SJSA1 (cell line): ENCODE measurements around the gene MBD6. TPM values are rescaled to one million over a fixed set of nuclear protein-coding genes. Genes with fewer than 3 reads are reported as not detected.
"Not testable (repeated sequence)": the region's sequence is repeated elsewhere in the genome, so short reads cannot be mapped to it uniquely, and the experiment has no call there.

ENCODE experiments used
- DNase-seq, 2 experiments: peaks; one replicate each; pipeline ENCODE4 v3.0.0-alpha.2; 2015 to 2020; ENCODE audit warnings: low spot score in 2 of 2, low read depth in 1 of 2
- H3K27ac ChIP-seq: fragments of 250-450 bp; sonication (Bioruptor Pico); 2 replicates; pipeline ENCODE4 v1.5.1; 2020; ENCODE audit warnings: mild to moderate bottlenecking, moderate library complexity
- H3K27me3 ChIP-seq: fragments of 250-450 bp; sonication (Bioruptor Pico); replicated peaks from 2 replicates; pipeline ENCODE4 v1.5.1; 2020; ENCODE audit warnings: mild to moderate bottlenecking, moderate library complexity
- H3K36me3 ChIP-seq: fragments of 250-450 bp; sonication (Bioruptor Pico); 2 replicates; pipeline ENCODE4 v1.5.1; 2020; ENCODE audit warnings: mild to moderate bottlenecking
- H3K4me1 ChIP-seq: fragments of 250-450 bp; sonication (Bioruptor Pico); replicated peaks from 2 replicates; pipeline ENCODE4 v1.6.1; 2021; ENCODE audit warnings: mild to moderate bottlenecking
- H3K4me3 ChIP-seq: fragments of 250-450 bp; sonication (Bioruptor Pico); 2 replicates; pipeline ENCODE4 v1.5.1; 2020; ENCODE audit warnings: mild to moderate bottlenecking
- H3K9me3 ChIP-seq: fragments of 250-450 bp; sonication (Bioruptor Pico); replicated peaks from 2 replicates; pipeline ENCODE4 v1.5.1; 2020; ENCODE audit warnings: mild to moderate bottlenecking
- total RNA-seq: library from RNA; depleted of rRNA; stranded (reverse); fragments of >200 nt; shearing (Covaris generic); gene quantifications from 2 replicates; pipeline ENCODE4 v1.2.3, GENCODE V29; 2014

Gene MBD6
- total RNA-seq, 1 experiment from 2014 or later, result 70.5 TPM

- peak in 1 of 2 experiments; percentile 86 for DNase-seq
- no peaks in the 10 kb centered on the region for H3K27me3 ChIP-seq
- H3K36me3 ChIP-seq, result peaks cover 92% of the 10 kb centered on the region
- no peaks in the 10 kb centered on the region for H3K4me1 ChIP-seq
- no peak overlapping the region for H3K27ac ChIP-seq
- H3K9me3 ChIP-seq, result peaks cover 11% of the 10 kb centered on the region; the same call in 1 of the 2 replicates
- H3K4me3 ChIP-seq, result no peak overlapping the region
Measured at GRCh38 chr12:57497223-57498131, 25.1 kb upstream of the MBD6 start.

- H3K36me3 ChIP-seq, result peaks cover 92% of the 10 kb centered on the region
Measured at GRCh38 chr12:57498132-57498502, 24.5 kb upstream of the MBD6 start.

GRCh38 chr12:57498571-57498970 lies 24.1 kb upstream of the MBD6 start:
- no peaks in the 10 kb centered on the region for H3K4me1 ChIP-seq
- no peak for DNase-seq
- H3K27ac ChIP-seq, result no peak overlapping the region
- H3K4me3 ChIP-seq, result no peak overlapping the region
- H3K36me3 ChIP-seq, result peaks cover 97% of the 10 kb centered on the region
- H3K27me3 ChIP-seq, result no peaks in the 10 kb centered on the region
- H3K9me3 ChIP-seq, result peaks cover 11% of the 10 kb centered on the region; the same call in 1 of the 2 replicates

More at GRCh38 chr12:57498132-57498502, 24.5 kb upstream of the MBD6 start:
- Histone ChIP-seq H3K27ac (no peak overlapping the region), H3K4me3 (no peak overlapping the region), H3K9me3 (peaks cover 11% of the 10 kb centered on the region; the same call in 1 of the 2 replicates), H3K27me3 (no peaks in the 10 kb centered on the region), H3K4me1 (no peaks in the 10 kb centered on the region)
- DNase-seq, result peak in 1 of 2 experiments; percentile 98

GRCh38 chr12:57500213-57500612 lies 22.4 kb upstream of the MBD6 start:
- Histone ChIP-seq H3K4me1 (no peaks in the 10 kb centered on the region), H3K9me3 (peaks cover 11% of the 10 kb centered on the region; the same call in 1 of the 2 replicates), H3K36me3 (peaks cover 99% of the 10 kb centered on the region), H3K27me3 (no peaks in the 10 kb centered on the region), H3K27ac (no peak overlapping the region), H3K4me3 (no peak overlapping the region)
- DNase-seq, result peak in 1 of 2 experiments; percentile 94

- H3K36me3 ChIP-seq, result peaks cover 93% of the 10 kb centered on the region
- not testable (repeated sequence) for H3K9me3 ChIP-seq, H3K27me3 ChIP-seq, H3K27ac ChIP-seq, H3K4me3 ChIP-seq, H3K4me1 ChIP-seq
- DNase-seq, result peak in 1 of 2 experiments; percentile 91
Measured at GRCh38 chr12:57502311-57502969, 20.2 kb upstream of the MBD6 start.

GRCh38 chr12:57506541-57506940 lies 16.1 kb upstream of the MBD6 start:
- not testable (repeated sequence) for H3K9me3 ChIP-seq, H3K27ac ChIP-seq, H3K27me3 ChIP-seq, H3K4me3 ChIP-seq, H3K4me1 ChIP-seq
- H3K36me3 ChIP-seq, result peaks cover 90% of the 10 kb centered on the region
- DNase-seq, result peak in 1 of 2 experiments; percentile 75

- DNase-seq, result peak in 1 of 2 experiments; percentile 94
- peaks cover 90% of the 10 kb centered on the region for H3K36me3 ChIP-seq
- H3K27me3 ChIP-seq, result not testable (repeated sequence)
Measured at GRCh38 chr12:57507796-57508195, 14.8 kb upstream of the MBD6 start.

GRCh38 chr12:57511161-57511560 lies 11.5 kb upstream of the MBD6 start:
- Histone ChIP-seq H3K4me1 (no peaks in the 10 kb centered on the region), H3K9me3 (no peaks in the 10 kb centered on the region), H3K27me3 (no peaks in the 10 kb centered on the region), H3K36me3 (peaks cover 90% of the 10 kb centered on the region), H3K27ac (no peak overlapping the region), H3K4me3 (no peak overlapping the region)
- DNase-seq, result peak in 1 of 2 experiments; percentile 92

More at GRCh38 chr12:57507796-57508195, 14.8 kb upstream of the MBD6 start:
- not testable (repeated sequence) for H3K9me3 ChIP-seq, H3K4me3 ChIP-seq, H3K27ac ChIP-seq, H3K4me1 ChIP-seq

GRCh38 chr12:57511588-57512325 lies 10.9 kb upstream of the MBD6 start:
- peaks cover 90% of the 10 kb centered on the region for H3K36me3 ChIP-seq

GRCh38 chr12:57512665-57513064 lies 10.0 kb upstream of the MBD6 start:
- no peak overlapping the region for H3K27ac ChIP-seq
- H3K27me3 ChIP-seq, result no peaks in the 10 kb centered on the region
- H3K4me1 ChIP-seq, result peaks cover 8% of the 10 kb centered on the region
- no peaks in the 10 kb centered on the region for H3K9me3 ChIP-seq
- peaks cover 99% of the 10 kb centered on the region for H3K36me3 ChIP-seq
- peak; percentile 76 to 94 for DNase-seq
- no peak overlapping the region for H3K4me3 ChIP-seq

More at GRCh38 chr12:57511588-57512325, 10.9 kb upstream of the MBD6 start:
- H3K27me3 ChIP-seq, result no peaks in the 10 kb centered on the region
- no peak overlapping the region for H3K27ac ChIP-seq
- H3K4me3 ChIP-seq, result no peak overlapping the region
- no peaks in the 10 kb centered on the region for H3K4me1 ChIP-seq
- no peaks in the 10 kb centered on the region for H3K9me3 ChIP-seq
- peak; percentile 76 to 91 for DNase-seq

DNA sequence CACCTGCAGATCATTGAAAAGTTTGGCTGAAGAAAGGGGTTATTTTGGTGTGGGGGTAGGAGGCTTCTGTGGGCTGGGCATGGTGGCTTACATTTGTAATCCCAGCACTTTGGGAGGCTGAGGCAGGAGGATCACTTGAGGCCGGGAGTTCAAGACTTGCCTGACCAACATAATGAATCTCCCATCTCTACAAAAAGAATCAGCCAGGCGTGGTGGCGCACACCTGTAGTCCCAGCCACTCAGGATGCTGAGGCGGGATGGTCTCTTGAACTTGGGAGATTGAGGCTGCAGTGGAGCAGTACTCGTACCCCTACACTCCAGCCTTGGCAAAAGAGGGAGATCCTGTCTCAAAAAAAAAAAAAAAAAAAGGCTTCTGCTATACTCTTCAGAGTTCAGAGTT lies 9.4 kb upstream of the MBD6 start:
- H3K27me3 ChIP-seq, result no peaks in the 10 kb centered on the region
- no peaks in the 10 kb centered on the region for H3K9me3 ChIP-seq
- H3K4me3 ChIP-seq, result no peak overlapping the region
- peaks cover 100% of the 10 kb centered on the region for H3K36me3 ChIP-seq
- H3K27ac ChIP-seq, result no peak overlapping the region
- peak; percentile 77 to 91 for DNase-seq
- peaks cover 14% of the 10 kb centered on the region for H3K4me1 ChIP-seq

DNA sequence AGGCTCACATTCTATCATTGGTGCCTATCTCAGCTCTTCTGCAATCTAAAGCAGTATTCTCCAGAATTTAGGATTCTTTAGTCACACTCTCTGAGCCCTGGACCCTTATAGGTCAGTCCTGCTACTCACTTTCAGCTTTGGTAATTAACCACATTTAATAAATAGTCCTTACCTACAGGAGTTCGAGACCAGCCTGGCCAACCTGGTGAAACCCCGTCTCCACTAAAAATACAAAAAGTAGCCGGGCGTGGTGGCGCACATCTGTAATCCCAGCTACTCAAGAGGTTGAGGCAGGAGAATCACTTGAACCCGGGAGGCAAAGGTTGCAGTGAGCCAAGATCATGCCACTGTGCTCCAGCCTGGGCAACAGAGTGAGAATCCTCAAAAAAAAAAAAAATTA lies 8.9 kb upstream of the MBD6 start:
- H3K4me3 ChIP-seq, H3K27ac ChIP-seq, H3K27me3 ChIP-seq, H3K9me3 ChIP-seq: not testable (repeated sequence)
- peak; percentile 78 to 89 for DNase-seq
- H3K4me1 ChIP-seq, result peaks cover 18% of the 10 kb centered on the region
- peaks cover 100% of the 10 kb centered on the region for H3K36me3 ChIP-seq

GRCh38 chr12:57514246-57514645 lies 8.4 kb upstream of the MBD6 start:
- H3K9me3 ChIP-seq, H3K27ac ChIP-seq, H3K4me3 ChIP-seq, H3K27me3 ChIP-seq: not testable (repeated sequence)
- peaks cover 24% of the 10 kb centered on the region for H3K4me1 ChIP-seq
- H3K36me3 ChIP-seq, result peaks cover 100% of the 10 kb centered on the region
- DNase-seq, result peak; percentile 78 to 93
